Neural progenitor cell (in vitro differentiated cells): Measurements from ENCODE around the gene VAPA. TPM values are rescaled to one million over a fixed set of nuclear protein-coding genes. Genes with fewer than 3 reads are reported as not detected.

Source experiments
- DNase-seq: peaks from one replicate; pipeline ENCODE4 v3.0.0-alpha.2; 2016; ENCODE audit warnings: low spot score
- H2AFZ ChIP-seq: fragments of 200-600 bp; sonication (generic); replicated peaks from 2 replicates; pipeline ENCODE4 v1.6.1; 2016; ENCODE audit warnings: antibody characterized with exemption
- H3F3A ChIP-seq: fragments of 200-600 bp; sonication (generic); 2 replicates; pipeline ENCODE4 v1.6.1; 2016; ENCODE audit warnings: antibody characterized with exemption, low read depth
- H3K27ac ChIP-seq: fragments of 200-600 bp; sonication (generic); 2 replicates; pipeline ENCODE4 v1.5.1; 2016; ENCODE audit warnings: mild to moderate bottlenecking
- H3K27me3 ChIP-seq: fragments of 200-600 bp; sonication (generic); 2 replicates; pipeline ENCODE4 v1.6.1; 2016; ENCODE audit warnings: mild to moderate bottlenecking, moderate library complexity
- H3K36me3 ChIP-seq: fragments of 200-600 bp; sonication (generic); 2 replicates; pipeline ENCODE4 v1.5.1; 2016
- H3K4me1 ChIP-seq: fragments of 200-600 bp; sonication (generic); 2 replicates; pipeline ENCODE4 v1.6.1; 2016; ENCODE audit warnings: mixed run types
- H3K4me2 ChIP-seq: fragments of 200-600 bp; sonication (generic); 2 replicates; pipeline ENCODE4 v1.6.1; 2016
- H3K4me3 ChIP-seq: fragments of 200-600 bp; sonication (generic); 2 replicates; pipeline ENCODE4 v1.5.1; 2016
- H3K79me2 ChIP-seq: fragments of 200-600 bp; sonication (generic); 2 replicates; pipeline ENCODE4 v1.6.1; 2016; ENCODE audit warnings: low read depth
- H3K9ac ChIP-seq: fragments of 200-600 bp; sonication (generic); 2 replicates; pipeline ENCODE4 v1.6.1; 2016
- H3K9me3 ChIP-seq: fragments of 200-600 bp; sonication (generic); 2 replicates; pipeline ENCODE4 v1.5.1; 2016; ENCODE audit warnings: low read depth
- H4K20me1 ChIP-seq: fragments of 200-600 bp; sonication (generic); 2 replicates; pipeline ENCODE4 v1.6.1; 2016; ENCODE audit warnings: low read depth
- H3K27ac Mint-ChIP-seq: 3 replicates; pipeline ENCODE4 v1.8.0; 2021; ENCODE audit warnings: mixed read lengths
- H3K27me3 Mint-ChIP-seq: 2 replicates; pipeline ENCODE4 v1.8.0; 2022; ENCODE audit warnings: low read depth, mild to moderate bottlenecking, inconsistent platforms, moderate library complexity, mixed read lengths; ENCODE audit not compliant: insufficient read depth
- H3K36me3 Mint-ChIP-seq: 3 replicates; pipeline ENCODE4 v1.8.0; 2021; ENCODE audit warnings: mixed read lengths
- H3K4me1 Mint-ChIP-seq: 3 replicates; pipeline ENCODE4 v1.8.0; 2021; ENCODE audit warnings: mixed read lengths
- H3K4me3 Mint-ChIP-seq: 3 replicates; pipeline ENCODE4 v1.8.0; 2021; ENCODE audit warnings: mild to moderate bottlenecking, moderate library complexity, mixed read lengths
- H3K9me3 Mint-ChIP-seq: 3 replicates; pipeline ENCODE4 v1.8.0; 2020; ENCODE audit warnings: mixed read lengths
- CTCF ChIP-seq: fragments of 200-600 bp; sonication (generic); IDR thresholded peaks from 2 replicates; pipeline ENCODE4 v1.5.1; 2017; ENCODE audit warnings: antibody characterized with exemption, mild to moderate bottlenecking
- EZH2 ChIP-seq: fragments of 200-600 bp; sonication (generic); IDR thresholded peaks from 2 replicates; pipeline ENCODE4 v1.6.1; 2017; ENCODE audit warnings: antibody characterized with exemption, mild to moderate bottlenecking, moderate library complexity
- EZH2phosphoT487 ChIP-seq: fragments of 200-600 bp; sonication (generic); IDR thresholded peaks from 2 replicates; pipeline ENCODE4 v1.6.1; 2017; ENCODE audit warnings: antibody characterized with exemption
- small RNA-seq: library from RNA; depleted of rRNA; stranded (forward); fragments of <200 nt; gene quantifications from one replicate; pipeline ENCODE3, GENCODE V24; 2015
- total RNA-seq: library from RNA; depleted of rRNA; stranded (reverse); fragments of >200 nt; gene quantifications from 2 replicates; pipeline ENCODE4 v1.2.3, GENCODE V29; 2015; ENCODE audit warnings: low replicate concordance

VAPA gene
- total RNA-seq, 1 donor from 2014 or later: 285 TPM

- peaks cover 8% of the 10 kb centered on the region for H3K27me3 Mint-ChIP-seq
- Histone ChIP-seq H2AFZ (no peak overlapping the region), H3K9ac (no peak overlapping the region), H3K79me2 (no peaks in the 10 kb centered on the region), H3K27me3 (no peaks in the 10 kb centered on the region), H4K20me1 (no peaks in the 10 kb centered on the region), H3F3A (no peaks in the 10 kb centered on the region), H3K9me3 (no peaks in the 10 kb centered on the region), H3K27ac (no peak overlapping the region), H3K4me1 (no peaks in the 10 kb centered on the region), H3K4me3 (no peak overlapping the region), H3K4me2 (no peak overlapping the region), H3K36me3 (no peaks in the 10 kb centered on the region)
- DNase-seq: no peak
- H3K4me3 Mint-ChIP-seq: no peak overlapping the region
- H3K4me1 Mint-ChIP-seq: peaks cover 13% of the 10 kb centered on the region
- no peak overlapping the region for H3K27ac Mint-ChIP-seq
- H3K9me3 Mint-ChIP-seq: peaks cover 24% of the 10 kb centered on the region
- TF ChIP-seq EZH2: no peak
- TF ChIP-seq EZH2phosphoT487: no peak
- no peak for TF ChIP-seq CTCF
- H3K36me3 Mint-ChIP-seq: peaks cover 1% of the 10 kb centered on the region
These were observed 90.0 kb downstream of the VAPA start for GRCh38 chr18:10003866-10004265.

- H3K27me3 ChIP-seq: no peaks in the 10 kb centered on the region
- Mint-ChIP-seq H3K9me3 (peaks cover 17% of the 10 kb centered on the region), H3K4me3 (no peak overlapping the region), H3K27ac (peak overlapping the region; percentile 70), H3K36me3 (peaks cover 1% of the 10 kb centered on the region), H3K4me1 (peaks cover 21% of the 10 kb centered on the region), H3K27me3 (peaks cover 10% of the 10 kb centered on the region)
- H3K4me2 ChIP-seq: no peak overlapping the region
- no peaks in the 10 kb centered on the region for H4K20me1 ChIP-seq
- no peak for DNase-seq
- no peaks in the 10 kb centered on the region for H3K36me3 ChIP-seq
- H3K9me3 ChIP-seq: no peaks in the 10 kb centered on the region
- H3K4me1 ChIP-seq: no peaks in the 10 kb centered on the region
- no peak overlapping the region for H3K4me3 ChIP-seq
- H3F3A ChIP-seq: no peaks in the 10 kb centered on the region
- H3K27ac ChIP-seq: no peak overlapping the region
- no peaks in the 10 kb centered on the region for H3K79me2 ChIP-seq
- no peak overlapping the region for H2AFZ ChIP-seq
- TF ChIP-seq CTCF: no peak
- no peak for TF ChIP-seq EZH2phosphoT487
- no peak for TF ChIP-seq EZH2
- no peak overlapping the region for H3K9ac ChIP-seq
These were observed 92.6 kb downstream of the VAPA start for GRCh38 chr18:10006311-10006893.

- Mint-ChIP-seq H3K36me3 (peaks cover 1% of the 10 kb centered on the region), H3K4me3 (peak overlapping the region; percentile 4), H3K27me3 (peaks cover 6% of the 10 kb centered on the region), H3K9me3 (peaks cover 18% of the 10 kb centered on the region), H3K4me1 (peaks cover 21% of the 10 kb centered on the region), H3K27ac (no peak overlapping the region)
- no peaks in the 10 kb centered on the region for H4K20me1 ChIP-seq
- H3K27ac ChIP-seq: no peak overlapping the region
- no peaks in the 10 kb centered on the region for H3K79me2 ChIP-seq
- no peak overlapping the region for H3K4me3 ChIP-seq
- DNase-seq: no peak
- H3F3A ChIP-seq: no peaks in the 10 kb centered on the region
- no peaks in the 10 kb centered on the region for H3K9me3 ChIP-seq
- H3K9ac ChIP-seq: no peak overlapping the region
- no peaks in the 10 kb centered on the region for H3K27me3 ChIP-seq
- TF ChIP-seq EZH2phosphoT487 (no peak), CTCF (no peak), EZH2 (no peak)
- H3K4me1 ChIP-seq: no peaks in the 10 kb centered on the region
- H3K4me2 ChIP-seq: no peak overlapping the region
- H2AFZ ChIP-seq: no peak overlapping the region
- H3K36me3 ChIP-seq: no peaks in the 10 kb centered on the region
These were observed 94.3 kb downstream of the VAPA start for GRCh38 chr18:10008006-10008647.

Small RNA genes lying within 50 kb of the gene (small RNA-seq; reads per million reads assigned to genes)
- 0.14 reads per million for gene RNA5SP450

Other genes starting within 250 kb of the VAPA start
- gene RAB31, start 205.7 kb upstream of the VAPA start, total RNA-seq: 4.6 and 5.0 TPM in 2 replicates
- gene TXNDC2, start 28.0 kb upstream of the VAPA start, total RNA-seq: not detected in 2 replicates